CD4-positive, alpha-beta T cell treated with Interleukin-15 for 1 hour (primary cell): ENCODE data around the gene SORCS2.

Experiments used
- DNase-seq: peaks from one replicate; pipeline ENCODE4 v3.0.0-alpha.2; 2020

Gene SORCS2

GRCh38 chr4:7708238-7708637 lies 515.9 kb downstream of the SORCS2 start:
- no peak for DNase-seq

DNA sequence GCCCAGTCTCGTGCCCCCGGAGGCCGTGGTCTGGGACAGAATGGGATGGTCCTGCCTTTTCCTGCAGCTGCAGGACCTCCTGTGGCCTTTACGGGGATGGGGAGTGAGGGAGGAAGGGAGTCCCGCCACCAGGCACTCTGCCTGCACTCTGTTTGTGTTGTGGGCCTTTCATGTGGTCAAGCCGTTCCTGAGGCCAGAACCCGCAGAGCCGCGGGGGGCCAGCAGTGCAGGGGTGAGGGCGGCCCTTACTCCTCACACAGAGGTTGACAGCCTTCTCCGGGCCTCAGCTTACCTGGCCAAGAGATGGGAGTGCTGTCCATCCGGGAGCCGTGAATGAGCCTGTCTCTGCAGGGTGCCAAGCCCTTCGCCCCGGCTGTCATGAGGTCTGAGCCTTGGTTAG lies 516.6 kb downstream of the SORCS2 start:
- no peak for DNase-seq

DNA sequence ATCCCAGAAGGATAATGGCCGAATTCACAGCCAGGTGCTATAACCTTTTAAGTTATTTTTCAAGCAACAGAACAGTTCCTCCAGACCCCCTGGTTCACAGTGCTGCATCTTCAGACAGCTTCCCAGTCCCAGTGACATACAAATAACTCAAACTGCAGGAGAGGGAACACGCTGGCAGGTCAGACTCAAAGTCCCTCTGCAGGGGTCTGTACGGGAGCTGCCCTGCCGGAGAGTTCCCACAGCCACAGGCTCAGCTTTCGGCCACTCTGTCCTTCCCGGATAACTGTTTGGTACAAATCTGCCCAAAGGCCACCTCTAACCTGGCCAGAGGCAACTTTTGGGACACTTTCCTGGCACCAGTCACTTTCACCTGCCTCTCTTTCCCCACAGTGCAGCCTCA lies 517.1 kb downstream of the SORCS2 start:
- DNase-seq, result no peak

DNA sequence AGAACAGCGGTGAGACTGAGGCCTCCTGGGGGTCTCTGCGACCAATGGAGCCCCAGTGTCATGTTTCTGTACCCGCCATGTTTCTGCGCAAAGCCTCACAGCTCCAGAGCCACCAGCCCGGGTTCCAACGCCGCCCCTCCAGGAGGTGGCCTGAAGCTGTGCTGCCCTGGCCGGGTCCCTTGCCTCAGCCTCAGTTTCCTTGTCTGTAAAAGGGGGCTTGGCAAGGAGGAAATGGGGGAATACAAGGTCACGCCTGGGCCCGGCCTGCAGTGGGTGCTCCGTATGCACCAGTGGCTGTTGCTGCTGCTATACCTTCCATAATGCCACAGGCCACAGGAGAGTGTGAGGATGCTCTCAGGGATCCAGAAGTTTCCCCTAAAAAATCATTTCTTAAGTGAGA lies 517.8 kb downstream of the SORCS2 start:
- no peak for DNase-seq

DNA sequence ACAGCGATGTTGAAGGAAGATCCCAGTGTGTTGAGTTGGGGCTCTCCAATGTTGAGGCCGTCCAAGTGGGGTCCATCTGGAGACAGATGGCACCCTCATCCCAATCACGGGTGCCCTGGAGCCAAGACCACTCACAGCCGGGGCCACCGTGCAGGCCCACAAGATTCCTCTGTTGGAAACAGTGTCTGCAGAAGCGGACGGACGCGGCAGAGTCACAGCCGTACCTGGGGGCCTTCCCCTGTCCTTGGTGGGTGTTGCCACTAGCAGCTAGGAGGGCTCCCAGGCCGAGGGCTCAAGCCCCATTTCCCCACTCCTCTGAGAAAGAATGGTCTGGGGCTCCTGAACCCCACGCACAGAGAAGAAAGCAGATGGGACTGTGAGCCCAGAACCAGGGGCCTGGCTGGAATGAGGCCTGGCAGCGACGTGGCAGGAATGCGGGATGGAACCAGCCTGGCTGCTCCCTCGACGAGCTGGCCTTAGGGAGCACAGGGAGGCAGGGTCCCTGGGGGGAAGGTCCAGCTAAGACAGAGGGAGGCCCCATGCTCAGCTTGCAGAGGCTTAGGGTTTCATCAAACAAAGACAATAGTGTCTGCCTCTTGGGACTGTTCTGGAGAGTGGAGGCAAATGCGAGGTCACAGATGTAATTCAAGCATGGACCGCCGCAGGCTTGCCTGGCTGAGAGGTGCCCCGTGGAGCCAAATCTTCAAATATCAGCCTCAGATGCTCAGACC lies 518.4 kb downstream of the SORCS2 start:
- no peak for DNase-seq

GRCh38 chr4:7711307-7711963 lies 519.1 kb downstream of the SORCS2 start:
- DNase-seq, result no peak

DNA sequence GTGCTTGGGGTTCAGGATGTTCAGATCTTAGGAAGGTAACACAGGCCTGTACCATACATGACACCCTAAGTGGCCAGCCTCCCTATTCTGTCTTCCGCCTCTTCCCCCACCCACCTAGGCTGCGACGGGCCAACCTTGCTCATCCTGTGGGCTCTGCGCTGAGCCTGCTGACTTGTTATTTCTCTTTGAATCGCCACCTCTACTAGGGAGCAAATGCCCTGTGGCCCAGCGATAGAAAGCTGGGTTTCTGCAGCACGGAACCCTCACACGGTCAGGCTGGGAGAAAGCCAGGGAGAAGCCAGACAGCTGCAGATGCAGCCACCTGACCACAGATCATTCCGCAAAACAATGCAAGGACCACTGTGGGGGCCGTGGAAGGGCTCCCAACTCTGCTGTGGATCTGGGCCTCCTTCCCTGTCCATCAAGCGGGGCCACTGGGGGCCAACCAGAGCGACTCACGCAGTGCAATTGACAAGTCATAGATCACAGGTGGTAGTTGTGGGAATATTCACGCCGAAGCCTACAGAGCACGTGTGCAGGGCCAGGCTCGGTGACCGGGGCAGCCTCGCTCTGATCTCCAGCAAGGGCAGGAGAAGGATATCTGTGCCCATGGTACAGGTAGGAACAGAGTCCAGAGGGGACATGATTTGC lies 519.8 kb downstream of the SORCS2 start:
- no peak for DNase-seq

DNA sequence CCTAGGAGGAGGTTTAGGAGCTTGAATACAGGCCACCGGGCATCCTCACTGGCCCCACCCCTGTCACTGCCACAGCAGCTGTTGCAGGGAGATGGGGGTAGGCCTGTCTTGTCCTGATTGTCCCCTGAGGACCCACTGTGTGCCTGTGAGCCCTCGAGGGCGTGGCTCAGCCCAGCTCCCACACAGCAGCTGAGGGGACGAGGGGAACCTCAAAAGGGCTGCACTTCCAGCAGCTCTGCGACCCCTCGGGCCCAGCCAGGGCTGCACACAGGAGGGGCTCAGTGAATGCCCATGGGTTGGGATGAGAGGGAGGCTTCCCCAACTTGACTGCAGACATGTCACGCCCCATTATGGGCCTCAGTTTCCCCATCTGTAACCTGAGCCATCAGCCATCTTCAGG lies 521.4 kb downstream of the SORCS2 start:
- DNase-seq, result no peak

- DNase-seq, result no peak
Observed at GRCh38 chr4:7714176-7714575, 521.8 kb downstream of the SORCS2 start.

DNA sequence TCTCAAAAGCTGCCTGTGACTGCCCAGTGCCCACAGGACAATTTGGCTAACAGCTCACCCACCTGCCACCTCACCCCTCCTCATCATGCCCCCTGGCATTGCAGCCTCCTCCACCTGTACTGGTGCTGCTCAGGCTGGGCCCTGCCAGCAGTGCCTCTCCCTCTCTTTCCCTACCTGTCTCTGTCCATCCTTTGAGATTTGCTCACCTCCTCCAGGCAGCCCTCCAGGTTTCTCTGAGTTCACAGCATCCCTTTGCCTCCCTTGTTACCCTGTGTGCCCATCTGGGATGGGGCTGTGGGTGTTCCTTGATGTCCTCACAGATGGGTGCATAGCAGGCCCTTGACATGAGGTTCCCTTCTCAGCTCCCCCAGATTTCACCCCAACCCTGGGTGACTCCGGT lies 522.4 kb downstream of the SORCS2 start:
- DNase-seq, result no peak

- DNase-seq, result no peak
Observed at GRCh38 chr4:7715271-7716009, 523.1 kb downstream of the SORCS2 start.

- DNase-seq, result no peak
Observed at GRCh38 chr4:7716010-7716721, 523.8 kb downstream of the SORCS2 start.

- DNase-seq, result no peak
Observed at GRCh38 chr4:7717161-7717560, 524.8 kb downstream of the SORCS2 start.

GRCh38 chr4:7717946-7718490 lies 525.7 kb downstream of the SORCS2 start:
- no peak for DNase-seq

DNA sequence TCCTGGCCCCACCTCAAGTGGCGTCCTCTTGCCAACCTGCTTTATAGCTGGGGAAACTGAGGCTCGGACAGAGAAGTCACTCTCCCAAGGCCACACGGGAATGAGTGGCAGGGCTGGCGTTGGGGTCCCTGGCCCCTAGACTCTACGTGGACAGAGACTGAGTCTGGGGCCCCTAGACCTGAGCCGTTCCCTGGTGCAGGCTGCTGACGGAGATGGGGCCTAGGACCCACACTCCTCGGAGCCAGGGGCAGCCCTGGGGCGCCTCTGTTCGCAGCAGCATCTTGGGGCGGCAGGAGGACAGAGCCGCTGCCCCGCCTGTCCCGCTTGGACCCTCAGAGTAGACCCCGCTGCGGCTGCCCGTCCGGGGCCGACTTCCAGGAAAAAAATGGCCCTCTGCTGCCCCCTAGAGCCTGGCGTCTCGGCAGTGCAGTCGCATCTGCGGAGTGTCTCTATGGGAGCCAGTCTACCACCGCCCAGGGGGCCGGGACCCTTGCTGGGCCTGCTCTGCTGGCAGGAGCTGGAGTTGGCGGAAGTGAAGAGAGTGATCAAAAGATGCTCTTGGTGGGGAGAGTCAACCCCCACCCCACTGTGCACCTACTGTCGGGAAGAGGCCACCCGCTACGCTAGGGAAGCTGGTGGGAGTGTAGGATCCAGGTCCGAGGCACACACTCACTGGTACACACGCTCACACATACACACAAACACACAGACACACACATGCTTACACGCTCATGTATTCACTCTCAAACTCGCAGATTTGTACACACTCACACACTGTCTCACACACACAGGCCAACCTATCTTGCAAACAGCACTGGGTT lies 527.2 kb downstream of the SORCS2 start:
- DNase-seq, result peak; percentile 29

- no peak for DNase-seq
Observed at GRCh38 chr4:7721984-7722551, 529.7 kb downstream of the SORCS2 start.

- DNase-seq, result no peak
Observed at GRCh38 chr4:7722766-7723387, 530.5 kb downstream of the SORCS2 start.

DNA sequence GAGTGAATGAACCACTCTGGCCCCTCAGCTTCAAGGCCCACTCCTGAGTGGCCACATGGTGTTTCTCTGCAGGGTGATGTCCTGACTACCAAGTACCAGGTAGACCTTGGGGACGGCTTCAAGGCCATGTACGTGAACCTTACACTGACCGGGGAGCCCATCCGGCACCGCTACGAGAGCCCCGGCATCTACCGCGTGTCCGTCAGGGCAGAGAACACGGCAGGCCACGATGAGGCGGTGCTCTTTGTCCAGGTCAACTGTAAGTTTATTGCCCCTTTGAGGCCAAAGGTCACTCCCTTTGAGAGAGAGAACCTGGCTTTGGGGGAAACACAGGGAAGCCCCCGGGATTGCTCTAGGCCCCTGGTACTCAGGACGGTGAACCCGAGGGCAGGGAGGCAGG lies 531.3 kb downstream of the SORCS2 start:
- DNase-seq, result no peak

- DNase-seq, result no peak
Observed at GRCh38 chr4:7725951-7726350, 533.6 kb downstream of the SORCS2 start.

DNA sequence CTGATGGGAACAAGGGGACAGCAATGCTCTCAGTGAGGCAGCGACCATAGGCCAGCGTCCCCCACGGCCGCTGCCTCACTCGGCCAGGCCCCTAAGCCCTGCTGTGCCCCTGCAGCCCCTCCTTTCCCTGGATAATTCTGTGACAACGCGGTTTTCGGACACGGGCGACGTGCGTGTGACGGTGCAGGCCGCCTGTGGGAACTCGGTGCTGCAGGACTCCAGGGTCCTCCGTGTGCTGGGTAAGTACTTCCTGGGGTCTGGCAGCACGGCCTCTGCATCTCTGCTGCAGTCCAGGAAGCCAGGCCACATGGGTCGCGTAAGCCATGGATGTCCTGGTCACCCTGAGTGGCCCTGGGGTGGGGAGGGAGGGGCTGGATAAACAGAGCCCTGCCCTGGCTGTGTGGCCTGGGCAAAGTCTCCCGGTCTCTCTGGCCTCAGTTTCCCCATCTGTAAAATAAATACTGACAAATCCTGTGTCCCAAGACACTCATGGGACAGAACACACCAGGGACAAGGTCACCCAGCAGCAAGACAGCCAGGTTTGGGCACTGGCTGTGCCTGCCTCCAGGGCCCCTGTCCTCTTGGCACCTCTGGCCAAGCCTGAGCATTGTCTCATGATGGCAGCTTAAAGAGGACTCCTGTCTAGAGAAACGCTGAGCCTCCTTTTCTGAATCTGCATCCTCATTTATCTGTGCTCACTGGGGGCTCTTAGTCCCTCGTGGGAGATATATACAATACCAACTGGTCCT lies 534.5 kb downstream of the SORCS2 start:
- no peak for DNase-seq
